ENCODE data around the gene BEAN1. TPM values are rescaled to one million over a fixed set of nuclear protein-coding genes. Genes with fewer than 3 reads are reported as not detected.

The BEAN1 gene
- total RNA-seq, 1 experiment from 2014 or later = 0.61 TPM

DNA sequence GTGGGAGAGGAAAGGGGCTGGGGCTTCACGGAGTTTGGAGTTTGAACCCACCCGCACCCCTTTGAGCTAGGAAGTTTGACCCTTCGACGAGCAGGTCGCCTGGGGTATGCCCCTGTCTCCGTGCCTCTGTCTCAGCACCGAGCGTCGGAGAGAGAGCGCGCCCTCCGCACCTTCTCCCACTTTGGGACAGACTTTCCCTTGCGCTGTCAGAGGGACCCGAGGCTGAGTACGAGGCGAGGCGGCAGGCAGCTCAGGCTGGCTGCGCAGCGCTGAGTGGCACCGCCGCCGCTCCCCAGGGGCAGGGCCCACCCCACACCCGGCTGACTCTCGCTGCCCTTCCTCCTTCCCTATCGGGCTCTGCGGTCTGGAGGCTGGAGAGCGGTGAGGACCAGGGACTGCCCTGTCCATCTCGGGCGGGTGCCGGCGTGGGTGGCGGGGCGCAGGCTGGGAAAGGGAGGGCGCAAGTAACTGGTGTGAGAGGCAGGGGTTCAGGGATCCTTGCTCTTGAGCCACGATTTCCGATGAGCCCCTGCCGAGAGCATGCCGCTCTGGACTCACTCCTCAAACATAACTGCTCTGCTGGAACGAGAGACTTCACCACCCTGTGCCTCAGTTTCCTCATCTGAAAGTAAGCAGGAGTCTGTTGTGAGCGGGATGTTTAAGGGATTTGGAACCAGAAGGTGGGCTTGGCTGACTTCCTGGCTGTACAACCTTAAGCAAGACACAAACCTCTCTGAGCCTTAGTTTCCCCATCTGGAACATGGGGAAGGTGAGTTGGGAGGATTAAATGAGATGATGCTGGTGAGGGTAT lies 981 bp downstream of the BEAN1 start:
- no peak overlapping the region for H2AFZ ChIP-seq (ENCODE audit: low read depth, low read length, poor library complexity, severe bottlenecking)

More for the DNA sequence above, 981 bp downstream of the BEAN1 start:
- POLR2A ChIA-PET = no interaction called here
- BruUV-seq (replicated peaks) = no TSS peak
- intact Hi-C loops (cut with micrococcal nuclease) = no loop called here
- H3K9me3 ChIP-seq (ENCODE audit: control insufficient read depth in 1 of 2, insufficient read depth in 1 of 2, low read depth in 1 of 2, low read length in 2 of 2) = no peaks in the 10 kb centered on the region
- no peak for TF ChIP-seq CTCF (IDR thresholded peaks at IDR 0.05 in 2 of 3, conservative IDR thresholded peaks at IDR 0.05 in 1 of 3; ENCODE audit: borderline replicate concordance in 1 of 3, insufficient read depth in 1 of 3, low read depth in 2 of 3, low read length in 2 of 3)
- no peak for TF ChIP-seq ZNF274 (IDR thresholded peaks at IDR 0.05; ENCODE audit: low read depth, low read length)
- no peak for TF ChIP-seq REST (IDR thresholded peaks at IDR 0.05; ENCODE audit: low read depth)
- no peak for TF ChIP-seq FOSL1 (IDR thresholded peaks at IDR 0.05; ENCODE audit: low read depth)
- no peak for TF ChIP-seq TCF7L2 (IDR thresholded peaks at IDR 0.05; ENCODE audit: borderline replicate concordance, extremely low read depth, insufficient read depth, insufficient read length)
- TF ChIP-seq SIN3A (IDR thresholded peaks at IDR 0.05; ENCODE audit: low read depth) = no peak
- TF ChIP-seq POLR2A (IDR thresholded peaks at IDR 0.05; ENCODE audit: borderline replicate concordance, extremely low read depth, insufficient read depth, insufficient read length) = no peak
- no peak for TF ChIP-seq JUND (IDR thresholded peaks at IDR 0.05)
- no peak for TF ChIP-seq SP1 (IDR thresholded peaks at IDR 0.05; ENCODE audit: low read depth)
- no peak for TF ChIP-seq EZH2phosphoT487 (IDR thresholded peaks at IDR 0.05; ENCODE audit: borderline replicate concordance)
- no peak for TF ChIP-seq ZFX (IDR thresholded peaks at IDR 0.05)
- TF ChIP-seq EZH2 (IDR thresholded peaks at IDR 0.05) = no peak
- no peak for TF ChIP-seq CEBPB (IDR thresholded peaks at IDR 0.05; ENCODE audit: low read depth)
- no peak for TF ChIP-seq YY1 (IDR thresholded peaks at IDR 0.05; ENCODE audit: extremely low read depth, insufficient replicate concordance, low read depth, low read length)
- TF ChIP-seq EGR1 (IDR thresholded peaks at IDR 0.05; ENCODE audit: low read depth) = no peak
- TF ChIP-seq SRF (IDR thresholded peaks at IDR 0.05; ENCODE audit: low read depth) = no peak
- TF ChIP-seq, protein P1, sequence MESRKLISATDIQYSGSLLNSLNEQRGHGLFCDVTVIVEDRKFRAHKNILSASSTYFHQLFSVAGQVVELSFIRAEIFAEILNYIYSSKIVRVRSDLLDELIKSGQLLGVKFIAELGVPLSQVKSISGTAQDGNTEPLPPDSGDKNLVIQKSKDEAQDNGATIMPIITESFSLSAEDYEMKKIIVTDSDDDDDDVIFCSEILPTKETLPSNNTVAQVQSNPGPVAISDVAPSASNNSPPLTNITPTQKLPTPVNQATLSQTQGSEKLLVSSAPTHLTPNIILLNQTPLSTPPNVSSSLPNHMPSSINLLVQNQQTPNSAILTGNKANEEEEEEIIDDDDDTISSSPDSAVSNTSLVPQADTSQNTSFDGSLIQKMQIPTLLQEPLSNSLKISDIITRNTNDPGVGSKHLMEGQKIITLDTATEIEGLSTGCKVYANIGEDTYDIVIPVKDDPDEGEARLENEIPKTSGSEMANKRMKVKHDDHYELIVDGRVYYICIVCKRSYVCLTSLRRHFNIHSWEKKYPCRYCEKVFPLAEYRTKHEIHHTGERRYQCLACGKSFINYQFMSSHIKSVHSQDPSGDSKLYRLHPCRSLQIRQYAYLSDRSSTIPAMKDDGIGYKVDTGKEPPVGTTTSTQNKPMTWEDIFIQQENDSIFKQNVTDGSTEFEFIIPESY (IDR thresholded peaks at IDR 0.05; ENCODE audit: extremely low read depth, insufficient replicate concordance, low read length) = no peak
- no peaks in the 10 kb centered on the region for H4K20me1 ChIP-seq (ENCODE audit: insufficient read depth)
- no peaks in the 10 kb centered on the region for H3K9me2 ChIP-seq (ENCODE audit: insufficient read depth)
- no peaks in the 10 kb centered on the region for H3K79me2 ChIP-seq (ENCODE audit: insufficient read depth, low read length)
- CTCF ChIA-PET = no interaction called here
- H3K27ac ChIP-seq (ENCODE audit: low read depth, low read length) = no peak overlapping the region
- H3K4me1 ChIP-seq (ENCODE audit: control insufficient read depth in 1 of 2, insufficient read depth in 2 of 2, low read length in 2 of 2) = peaks cover 0 to 5% of the 10 kb centered on the region in 2 experiments; a peak in 3 of 4 replicates
- H3K4me2 ChIP-seq (ENCODE audit: low read length) = no peak overlapping the region
- H3K9ac ChIP-seq (ENCODE audit: low read length) = no peak overlapping the region
- no peaks in the 10 kb centered on the region for H3K36me3 ChIP-seq (ENCODE audit: control insufficient read depth in 1 of 2, insufficient read depth in 2 of 2, low read length in 2 of 2)
- no peak overlapping the region for H3K4me3 ChIP-seq (replicated peaks in 1 of 2; ENCODE audit: low read depth in 1 of 2, low read length in 2 of 2)
- ATAC-seq (no peak), DNase-seq (ENCODE audit: low read depth, low spot score) (no peak)
- H3K27me3 ChIP-seq (ENCODE audit: insufficient read depth, low read length) = peaks cover 24% of the 10 kb centered on the region; the same call in 1 of the 2 replicates
- RAD21 ChIA-PET (ENCODE audit: low non-redundant PET in 1 of 2, low total read pairs in 2 of 2, uncharacterized antibody in 2 of 2, unreplicated experiment in 2 of 2) = no interaction called here

Data from HCT116 (cell line).